Liver (tissue), 9 donors: Measurements from ENCODE around the gene C7. TPM values are rescaled to one million over a fixed set of nuclear protein-coding genes. Genes with fewer than 3 reads are reported as not detected.
"Not testable (repeated sequence)": the region's sequence is repeated elsewhere in the genome, so short reads cannot be mapped to it uniquely, and the experiment has no call there.

Experiments
- DNase-seq: peaks from one replicate; pipeline ENCODE4 v3.0.0-alpha.2; 2017; ENCODE audit warnings: low spot score
- H3K27ac ChIP-seq, 2 donors: one replicate each; pipeline ENCODE4 v1.7.0; 2013; ENCODE audit warnings: inconsistent platforms in 2 of 2, low read length in 2 of 2, control low read depth in 1 of 2, low read depth in 1 of 2, mild to moderate bottlenecking in 1 of 2
- H3K27me3 ChIP-seq, 4 donors: one replicate each; pipeline versions ENCODE4 v1.6.1 to v1.7.0; 2013; ENCODE audit warnings: low read length in 3 of 4, inconsistent platforms in 1 of 4, mild to moderate bottlenecking in 1 of 4, moderate library complexity in 1 of 4; ENCODE audit not compliant: control insufficient read depth in 4 of 4, insufficient read depth in 4 of 4
- H3K36me3 ChIP-seq, 4 donors: one replicate each; pipeline versions ENCODE4 v1.6.1 to v1.7.0; 2013; ENCODE audit warnings: low read length in 3 of 4, mild to moderate bottlenecking in 3 of 4, low read depth in 1 of 4, moderate library complexity in 1 of 4; ENCODE audit not compliant: control insufficient read depth in 4 of 4, insufficient read depth in 3 of 4
- H3K4me1 ChIP-seq, 4 donors: one replicate each; pipeline versions ENCODE4 v1.6.1 to v1.7.0; 2013; ENCODE audit warnings: low read length in 3 of 4, mild to moderate bottlenecking in 3 of 4, moderate library complexity in 1 of 4; ENCODE audit not compliant: control insufficient read depth in 4 of 4, insufficient read depth in 4 of 4
- H3K4me3 ChIP-seq, 3 donors: one replicate each; pipeline versions ENCODE4 v1.6.1 to v1.7.0; 2013; ENCODE audit warnings: low read length in 3 of 3, control low read depth in 1 of 3, low read depth in 1 of 3, mild to moderate bottlenecking in 1 of 3
- H3K9ac ChIP-seq, 2 donors: one replicate each; pipeline ENCODE4 v1.7.0; 2013; ENCODE audit warnings: low read length in 2 of 2, mild to moderate bottlenecking in 2 of 2, moderate library complexity in 2 of 2, control low read depth in 1 of 2, low read depth in 1 of 2
- H3K9me3 ChIP-seq, 4 donors: one replicate each; pipeline versions ENCODE4 v1.6.1 to v1.7.0; 2013; ENCODE audit warnings: low read length in 3 of 4; ENCODE audit not compliant: control insufficient read depth in 4 of 4
- EGR1 ChIP-seq, 2 donors: IDR thresholded peaks; 2 replicates each; pipeline ENCODE4 v1.6.1; 2016 to 2018; ENCODE audit warnings: antibody characterized with exemption in 2 of 2, low read depth in 2 of 2
- FOXA1 ChIP-seq: IDR thresholded peaks from 2 replicates; pipeline ENCODE4 v1.6.1; 2016; ENCODE audit warnings: antibody characterized with exemption
- FOXA2 ChIP-seq: IDR thresholded peaks from 2 replicates; pipeline ENCODE4 v1.6.1; 2016; ENCODE audit warnings: antibody characterized with exemption
- GABPA ChIP-seq, 2 donors: IDR thresholded peaks in 1 of 2; conservative IDR thresholded peaks in 1 of 2; 2 replicates each; pipeline ENCODE4 v1.6.1; 2016; ENCODE audit warnings: antibody characterized with exemption in 2 of 2, mild to moderate bottlenecking in 1 of 2, moderate library complexity in 1 of 2
- HNF4A ChIP-seq, 2 donors: conservative IDR thresholded peaks; 2 replicates each; pipeline ENCODE4 v1.6.1; 2016; ENCODE audit warnings: antibody characterized with exemption in 2 of 2, mild to moderate bottlenecking in 2 of 2
- HNF4G ChIP-seq: IDR thresholded peaks from 2 replicates; pipeline ENCODE4 v1.6.1; 2016; ENCODE audit warnings: antibody characterized with exemption
- JUND ChIP-seq, 2 donors: IDR thresholded peaks; 2 replicates each; pipeline ENCODE4 v1.6.1; 2016; ENCODE audit warnings: antibody characterized with exemption in 2 of 2
- NR2F2 ChIP-seq: IDR thresholded peaks from 2 replicates; pipeline ENCODE4 v1.6.1; 2016; ENCODE audit warnings: antibody characterized with exemption
- RAD21 ChIP-seq, 2 donors: IDR thresholded peaks; 2 replicates each; pipeline ENCODE4 v1.6.1; 2016; ENCODE audit warnings: antibody characterized with exemption in 2 of 2, mild to moderate bottlenecking in 2 of 2
- RXRA ChIP-seq, 2 donors: IDR thresholded peaks; 2 replicates each; pipeline ENCODE4 v1.6.1; 2017 to 2018; ENCODE audit warnings: antibody characterized with exemption in 2 of 2, mild to moderate bottlenecking in 1 of 2
- SP1 ChIP-seq: IDR thresholded peaks from 2 replicates; pipeline ENCODE4 v1.6.1; 2018; ENCODE audit warnings: antibody characterized with exemption, mild to moderate bottlenecking
- TAF1 ChIP-seq: conservative IDR thresholded peaks from 2 replicates; pipeline ENCODE4 v1.6.1; 2016; ENCODE audit warnings: antibody characterized with exemption, mild to moderate bottlenecking
- YY1 ChIP-seq: IDR thresholded peaks from 2 replicates; pipeline ENCODE4 v1.6.1; 2016; ENCODE audit warnings: antibody characterized with exemption, mild to moderate bottlenecking
- WGBS: extraction: QIAGEN DNeasy Blood & Tissue Kit; methylation state at CpG from one replicate; pipeline ENCODE4 v1.1.7; 2013; 5-methylcytosine and 5-hydroxymethylcytosine counted together
- polyA plus RNA-seq, 2 donors: library from polyadenylated mRNA; stranded (reverse) in 1 of 2; unstranded in 1 of 2; fragments of 200-250 nt in 1 of 2; fragments of >200 nt in 1 of 2; fragmentation: Nextera tagmentation in 1 of 2; extraction: Ambion mirVana in 1 of 2; gene quantifications; one replicate each; pipeline versions ENCODE4 v1.2.1 to v1.2.3, GENCODE V29; 2013 to 2015
- total RNA-seq, 2 donors: library from RNA; depleted of rRNA; stranded (reverse); fragments of >200 nt; gene quantifications; one replicate each; pipeline ENCODE4 v1.2.3, GENCODE V29; 2014
- TF ChIP-seq, protein P1 (sequence below): IDR thresholded peaks from 2 replicates; pipeline ENCODE4 v1.6.1; 2016; ENCODE audit warnings: antibody characterized with exemption, mild to moderate bottlenecking
- TF ChIP-seq, protein P2 (sequence below): IDR thresholded peaks from 2 replicates; pipeline ENCODE4 v1.6.1; 2016; ENCODE audit warnings: antibody characterized with exemption
- TF ChIP-seq, protein P3 (sequence below): IDR thresholded peaks from 2 replicates; pipeline ENCODE4 v1.6.1; 2016; ENCODE audit warnings: antibody characterized with exemption
- TF ChIP-seq, protein P4 (sequence below): fragments of 150-350 bp; IDR thresholded peaks from 2 replicates; pipeline ENCODE4 v1.5.1; 2017; ENCODE audit warnings: improper control_type of control experiment, low read depth, low read length; ENCODE audit not compliant: missing input control
- TF ChIP-seq, protein P5 (sequence below): IDR thresholded peaks from 2 replicates; pipeline ENCODE4 v1.6.1; 2016; ENCODE audit warnings: antibody characterized with exemption
- donor health status: healthy.
- donor health status: healthy.
- donor health status: healthy.
- donor health status: healthy.
- donor health status: healthy.

Gene C7
- total and polyA plus RNA-seq, 4 donors: 25.5 to 268 (median 110) TPM

DNA sequence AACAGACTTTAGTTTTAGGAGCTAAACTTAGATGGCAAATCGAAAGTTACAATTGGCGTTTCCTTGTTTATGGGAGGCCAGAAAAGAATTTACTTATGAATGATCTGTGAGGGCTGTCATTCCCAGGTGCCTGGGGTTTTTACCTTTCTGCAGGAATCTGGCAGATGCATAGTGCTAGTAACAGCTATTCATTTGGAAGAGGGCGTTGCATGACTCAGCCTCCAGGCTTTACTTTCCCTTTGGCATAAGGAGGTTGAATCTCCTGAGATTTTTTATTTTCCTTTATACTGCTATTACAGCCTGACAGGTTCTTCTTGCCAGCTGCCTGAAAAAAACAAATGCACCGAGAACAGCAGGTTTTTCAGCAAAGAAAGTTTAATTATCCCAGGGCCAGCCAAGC, 38.1 kb upstream of the C7 start:
- Histone ChIP-seq H3K9ac (no peak overlapping the region), H3K4me3 (no peak overlapping the region), H3K9me3 (no peaks in the 10 kb centered on the region), H3K36me3 (no peaks in the 10 kb centered on the region), H3K4me1 (no peaks in the 10 kb centered on the region), H3K27ac (no peak overlapping the region), H3K27me3 (no peaks in the 10 kb centered on the region)
- TF ChIP-seq YY1 (no peak), TAF1 (no peak), FOXA1 (no peak), FOXA2 (no peak), RXRA (IDR thresholded peaks at IDR 0.05) (no peak), SP1 (no peak), GABPA (IDR thresholded peaks at IDR 0.05 in 1 of 2, conservative IDR thresholded peaks at IDR 0.05 in 1 of 2) (no peak), RAD21 (IDR thresholded peaks at IDR 0.05) (no peak), NR2F2 (no peak), HNF4A (conservative IDR thresholded peaks at IDR 0.05) (no peak), JUND (IDR thresholded peaks at IDR 0.05) (no peak), EGR1 (IDR thresholded peaks at IDR 0.05; ENCODE audit: low read depth in 2 of 2) (no peak), HNF4G (no peak)
- TF ChIP-seq, protein P1, sequence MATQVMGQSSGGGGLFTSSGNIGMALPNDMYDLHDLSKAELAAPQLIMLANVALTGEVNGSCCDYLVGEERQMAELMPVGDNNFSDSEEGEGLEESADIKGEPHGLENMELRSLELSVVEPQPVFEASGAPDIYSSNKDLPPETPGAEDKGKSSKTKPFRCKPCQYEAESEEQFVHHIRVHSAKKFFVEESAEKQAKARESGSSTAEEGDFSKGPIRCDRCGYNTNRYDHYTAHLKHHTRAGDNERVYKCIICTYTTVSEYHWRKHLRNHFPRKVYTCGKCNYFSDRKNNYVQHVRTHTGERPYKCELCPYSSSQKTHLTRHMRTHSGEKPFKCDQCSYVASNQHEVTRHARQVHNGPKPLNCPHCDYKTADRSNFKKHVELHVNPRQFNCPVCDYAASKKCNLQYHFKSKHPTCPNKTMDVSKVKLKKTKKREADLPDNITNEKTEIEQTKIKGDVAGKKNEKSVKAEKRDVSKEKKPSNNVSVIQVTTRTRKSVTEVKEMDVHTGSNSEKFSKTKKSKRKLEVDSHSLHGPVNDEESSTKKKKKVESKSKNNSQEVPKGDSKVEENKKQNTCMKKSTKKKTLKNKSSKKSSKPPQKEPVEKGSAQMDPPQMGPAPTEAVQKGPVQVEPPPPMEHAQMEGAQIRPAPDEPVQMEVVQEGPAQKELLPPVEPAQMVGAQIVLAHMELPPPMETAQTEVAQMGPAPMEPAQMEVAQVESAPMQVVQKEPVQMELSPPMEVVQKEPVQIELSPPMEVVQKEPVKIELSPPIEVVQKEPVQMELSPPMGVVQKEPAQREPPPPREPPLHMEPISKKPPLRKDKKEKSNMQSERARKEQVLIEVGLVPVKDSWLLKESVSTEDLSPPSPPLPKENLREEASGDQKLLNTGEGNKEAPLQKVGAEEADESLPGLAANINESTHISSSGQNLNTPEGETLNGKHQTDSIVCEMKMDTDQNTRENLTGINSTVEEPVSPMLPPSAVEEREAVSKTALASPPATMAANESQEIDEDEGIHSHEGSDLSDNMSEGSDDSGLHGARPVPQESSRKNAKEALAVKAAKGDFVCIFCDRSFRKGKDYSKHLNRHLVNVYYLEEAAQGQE: no peak
- TF ChIP-seq, protein P2, sequence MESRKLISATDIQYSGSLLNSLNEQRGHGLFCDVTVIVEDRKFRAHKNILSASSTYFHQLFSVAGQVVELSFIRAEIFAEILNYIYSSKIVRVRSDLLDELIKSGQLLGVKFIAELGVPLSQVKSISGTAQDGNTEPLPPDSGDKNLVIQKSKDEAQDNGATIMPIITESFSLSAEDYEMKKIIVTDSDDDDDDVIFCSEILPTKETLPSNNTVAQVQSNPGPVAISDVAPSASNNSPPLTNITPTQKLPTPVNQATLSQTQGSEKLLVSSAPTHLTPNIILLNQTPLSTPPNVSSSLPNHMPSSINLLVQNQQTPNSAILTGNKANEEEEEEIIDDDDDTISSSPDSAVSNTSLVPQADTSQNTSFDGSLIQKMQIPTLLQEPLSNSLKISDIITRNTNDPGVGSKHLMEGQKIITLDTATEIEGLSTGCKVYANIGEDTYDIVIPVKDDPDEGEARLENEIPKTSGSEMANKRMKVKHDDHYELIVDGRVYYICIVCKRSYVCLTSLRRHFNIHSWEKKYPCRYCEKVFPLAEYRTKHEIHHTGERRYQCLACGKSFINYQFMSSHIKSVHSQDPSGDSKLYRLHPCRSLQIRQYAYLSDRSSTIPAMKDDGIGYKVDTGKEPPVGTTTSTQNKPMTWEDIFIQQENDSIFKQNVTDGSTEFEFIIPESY: no peak
- TF ChIP-seq, protein P3, sequence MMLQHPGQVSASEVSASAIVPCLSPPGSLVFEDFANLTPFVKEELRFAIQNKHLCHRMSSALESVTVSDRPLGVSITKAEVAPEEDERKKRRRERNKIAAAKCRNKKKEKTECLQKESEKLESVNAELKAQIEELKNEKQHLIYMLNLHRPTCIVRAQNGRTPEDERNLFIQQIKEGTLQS: no peak
- TF ChIP-seq, protein P4, sequence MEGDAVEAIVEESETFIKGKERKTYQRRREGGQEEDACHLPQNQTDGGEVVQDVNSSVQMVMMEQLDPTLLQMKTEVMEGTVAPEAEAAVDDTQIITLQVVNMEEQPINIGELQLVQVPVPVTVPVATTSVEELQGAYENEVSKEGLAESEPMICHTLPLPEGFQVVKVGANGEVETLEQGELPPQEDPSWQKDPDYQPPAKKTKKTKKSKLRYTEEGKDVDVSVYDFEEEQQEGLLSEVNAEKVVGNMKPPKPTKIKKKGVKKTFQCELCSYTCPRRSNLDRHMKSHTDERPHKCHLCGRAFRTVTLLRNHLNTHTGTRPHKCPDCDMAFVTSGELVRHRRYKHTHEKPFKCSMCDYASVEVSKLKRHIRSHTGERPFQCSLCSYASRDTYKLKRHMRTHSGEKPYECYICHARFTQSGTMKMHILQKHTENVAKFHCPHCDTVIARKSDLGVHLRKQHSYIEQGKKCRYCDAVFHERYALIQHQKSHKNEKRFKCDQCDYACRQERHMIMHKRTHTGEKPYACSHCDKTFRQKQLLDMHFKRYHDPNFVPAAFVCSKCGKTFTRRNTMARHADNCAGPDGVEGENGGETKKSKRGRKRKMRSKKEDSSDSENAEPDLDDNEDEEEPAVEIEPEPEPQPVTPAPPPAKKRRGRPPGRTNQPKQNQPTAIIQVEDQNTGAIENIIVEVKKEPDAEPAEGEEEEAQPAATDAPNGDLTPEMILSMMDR: no peak
- TF ChIP-seq, protein P5, sequence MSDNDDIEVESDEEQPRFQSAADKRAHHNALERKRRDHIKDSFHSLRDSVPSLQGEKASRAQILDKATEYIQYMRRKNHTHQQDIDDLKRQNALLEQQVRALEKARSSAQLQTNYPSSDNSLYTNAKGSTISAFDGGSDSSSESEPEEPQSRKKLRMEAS: no peak
- no peak for DNase-seq
- 90% methylated on average over 4 of the region's 4 CpGs for WGBS

DNA sequence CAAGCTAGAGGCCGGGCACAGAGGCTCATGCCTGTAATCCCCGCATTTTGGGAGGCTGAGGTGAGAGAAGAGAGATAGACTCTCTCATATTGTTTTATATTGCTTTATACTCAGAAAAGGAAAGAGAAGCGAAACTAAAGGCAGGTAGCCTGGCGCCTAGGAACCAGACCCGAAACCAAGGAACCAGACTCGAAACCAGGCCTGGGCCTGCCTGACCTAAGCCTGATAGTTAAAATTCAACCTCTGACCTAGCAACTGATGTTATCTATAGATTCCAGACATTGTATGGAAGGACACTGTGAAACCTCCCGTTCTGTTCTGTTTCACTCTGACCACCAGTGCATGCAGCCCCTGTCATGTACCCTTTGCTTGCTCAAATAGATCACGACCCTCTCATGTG, 37.0 kb upstream of the C7 start:
- not testable (repeated sequence) for H3K9me3 ChIP-seq, H3K9ac ChIP-seq, H3K27me3 ChIP-seq, H3K4me1 ChIP-seq, H3K4me3 ChIP-seq, H3K36me3 ChIP-seq, H3K27ac ChIP-seq, DNase-seq
- WGBS: 94% methylated on average over 8 of the region's 8 CpGs
